ENCODE measurements around the gene PPFIBP1. TPM values are rescaled to one million over a fixed set of nuclear protein-coding genes. Genes with fewer than 3 reads are reported as not detected.

The PPFIBP1 gene
- total and polyA plus RNA-seq, 9 of the 15 experiments (the other 6 are each of a cell fraction or from before 2014, with no cell fraction given), result 0.46 to 3.5 (median 1.8) TPM

GRCh38 chr12:27523642-27524493 is at the start of gene PPFIBP1 (continued):
- TF ChIP-seq, protein P1, sequence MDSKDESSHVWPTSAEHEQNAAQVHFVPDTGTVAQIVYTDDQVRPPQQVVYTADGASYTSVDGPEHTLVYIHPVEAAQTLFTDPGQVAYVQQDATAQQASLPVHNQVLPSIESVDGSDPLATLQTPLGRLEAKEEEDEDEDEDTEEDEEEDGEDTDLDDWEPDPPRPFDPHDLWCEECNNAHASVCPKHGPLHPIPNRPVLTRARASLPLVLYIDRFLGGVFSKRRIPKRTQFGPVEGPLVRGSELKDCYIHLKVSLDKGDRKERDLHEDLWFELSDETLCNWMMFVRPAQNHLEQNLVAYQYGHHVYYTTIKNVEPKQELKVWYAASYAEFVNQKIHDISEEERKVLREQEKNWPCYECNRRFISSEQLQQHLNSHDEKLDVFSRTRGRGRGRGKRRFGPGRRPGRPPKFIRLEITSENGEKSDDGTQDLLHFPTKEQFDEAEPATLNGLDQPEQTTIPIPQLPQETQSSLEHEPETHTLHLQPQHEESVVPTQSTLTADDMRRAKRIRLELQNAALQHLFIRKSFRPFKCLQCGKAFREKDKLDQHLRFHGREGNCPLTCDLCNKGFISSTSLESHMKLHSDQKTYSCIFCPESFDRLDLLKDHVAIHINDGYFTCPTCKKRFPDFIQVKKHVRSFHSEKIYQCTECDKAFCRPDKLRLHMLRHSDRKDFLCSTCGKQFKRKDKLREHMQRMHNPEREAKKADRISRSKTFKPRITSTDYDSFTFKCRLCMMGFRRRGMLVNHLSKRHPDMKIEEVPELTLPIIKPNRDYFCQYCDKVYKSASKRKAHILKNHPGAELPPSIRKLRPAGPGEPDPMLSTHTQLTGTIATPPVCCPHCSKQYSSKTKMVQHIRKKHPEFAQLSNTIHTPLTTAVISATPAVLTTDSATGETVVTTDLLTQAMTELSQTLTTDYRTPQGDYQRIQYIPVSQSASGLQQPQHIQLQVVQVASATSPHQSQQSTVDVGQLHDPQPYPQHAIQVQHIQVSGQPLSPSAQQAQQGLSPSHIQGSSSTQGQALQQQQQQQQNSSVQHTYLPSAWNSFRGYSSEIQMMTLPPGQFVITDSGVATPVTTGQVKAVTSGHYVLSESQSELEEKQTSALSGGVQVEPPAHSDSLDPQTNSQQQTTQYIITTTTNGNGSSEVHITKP (IDR thresholded peaks at IDR 0.05; ENCODE audit: partially characterized antibody), result peak; percentile 86
- TF ChIP-seq ZBTB8A (IDR thresholded peaks at IDR 0.05; ENCODE audit: partially characterized antibody) (no peak), POU5F1 (IDR thresholded peaks at IDR 0.05; ENCODE audit: borderline replicate concordance, low read depth, low read length, partially characterized antibody) (no peak)

DNA sequence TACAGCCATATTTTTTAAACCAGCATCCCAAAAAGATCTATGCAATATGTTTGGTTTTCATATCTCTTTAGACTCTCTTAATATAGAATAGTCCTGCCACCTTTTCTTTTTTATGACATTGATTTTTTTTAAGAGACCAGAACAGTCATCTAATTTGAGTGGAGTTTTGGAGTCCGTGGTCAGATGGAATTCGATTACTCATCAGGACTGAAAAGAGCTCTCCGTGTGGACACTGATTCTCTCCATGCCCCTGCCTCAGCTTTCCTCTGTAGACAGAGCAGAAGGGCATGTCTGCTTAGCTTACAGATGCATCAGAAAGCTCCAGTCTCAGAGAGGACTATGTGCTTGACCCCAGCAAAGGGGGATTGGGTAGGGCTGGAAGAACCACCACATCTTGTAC is 49.7 kb upstream of the PPFIBP1 start:
- no peak overlapping the region for H3K27ac ChIP-seq (ENCODE audit: extremely low read depth, low read depth, low read length)
- no peaks in the 10 kb centered on the region for H3K4me1 ChIP-seq (replicated peaks in 1 of 2; ENCODE audit: control insufficient read depth in 2 of 2, insufficient read depth in 2 of 2, low read length in 2 of 2)
- DNase-seq (ENCODE audit: extremely low read depth in 1 of 4, low spot score in 3 of 4) (no peak), FAIRE-seq (no peak), ATAC-seq (no peak)
- intact Hi-C loops (cut with micrococcal nuclease) (no loop called here), in situ Hi-C loops (cut with MboI) (no loop called here)
- no peaks in the 10 kb centered on the region for H3K9me3 ChIP-seq (replicated peaks; ENCODE audit: control insufficient read depth, insufficient read depth, low read depth, low read length)
- BruUV-seq (replicated peaks), result no TSS peak
- no peaks in the 10 kb centered on the region for H3K79me2 ChIP-seq (ENCODE audit: control insufficient read depth, insufficient read depth, low read length)
- H4K20me1 ChIP-seq (replicated peaks; ENCODE audit: control insufficient read depth, insufficient read depth, low read length), result no peaks in the 10 kb centered on the region
- no peaks in the 10 kb centered on the region for H3K27me3 ChIP-seq (ENCODE audit: control insufficient read depth in 2 of 2, insufficient read depth in 2 of 2, low read length in 2 of 2)
- ChIA-PET CTCF (ENCODE audit: low intra/inter-chr PET ratio) (no interaction called here), POLR2A (no interaction called here)
- no peak overlapping the region for H2AFZ ChIP-seq (ENCODE audit: low read depth, low read length)
- no peaks in the 10 kb centered on the region for H3K36me3 ChIP-seq (ENCODE audit: control insufficient read depth, insufficient read depth, low read length)
- 0% methylated on average over 3 of the region's 3 CpGs for WGBS (ENCODE audit: insufficient coverage, low coverage, missing lambda C conversion rate)
- H3K9ac ChIP-seq (ENCODE audit: insufficient read depth in 1 of 2, low read depth in 2 of 2, low read length in 2 of 2), result no peak overlapping the region
- no peak overlapping the region for H3K4me3 ChIP-seq
- TF ChIP-seq MIER1 (IDR thresholded peaks at IDR 0.05; ENCODE audit: low read depth) (no peak), CAMTA2 (CRISPR knock-in tag; conservative IDR thresholded peaks at IDR 0.05) (no peak), STAT5B (CRISPR knock-in tag; IDR thresholded peaks at IDR 0.05) (no peak), TBP (optimal IDR thresholded peaks at IDR 0.05; ENCODE audit: low read depth, low read length) (no peak), LEF1 (IDR thresholded peaks at IDR 0.05) (no peak), MEF2D (tag; conservative IDR thresholded peaks at IDR 0.05; ENCODE audit: low read depth) (no peak), KAT8 (IDR thresholded peaks at IDR 0.05; ENCODE audit: low read depth) (no peak)
- TF ChIP-seq, protein P2, sequence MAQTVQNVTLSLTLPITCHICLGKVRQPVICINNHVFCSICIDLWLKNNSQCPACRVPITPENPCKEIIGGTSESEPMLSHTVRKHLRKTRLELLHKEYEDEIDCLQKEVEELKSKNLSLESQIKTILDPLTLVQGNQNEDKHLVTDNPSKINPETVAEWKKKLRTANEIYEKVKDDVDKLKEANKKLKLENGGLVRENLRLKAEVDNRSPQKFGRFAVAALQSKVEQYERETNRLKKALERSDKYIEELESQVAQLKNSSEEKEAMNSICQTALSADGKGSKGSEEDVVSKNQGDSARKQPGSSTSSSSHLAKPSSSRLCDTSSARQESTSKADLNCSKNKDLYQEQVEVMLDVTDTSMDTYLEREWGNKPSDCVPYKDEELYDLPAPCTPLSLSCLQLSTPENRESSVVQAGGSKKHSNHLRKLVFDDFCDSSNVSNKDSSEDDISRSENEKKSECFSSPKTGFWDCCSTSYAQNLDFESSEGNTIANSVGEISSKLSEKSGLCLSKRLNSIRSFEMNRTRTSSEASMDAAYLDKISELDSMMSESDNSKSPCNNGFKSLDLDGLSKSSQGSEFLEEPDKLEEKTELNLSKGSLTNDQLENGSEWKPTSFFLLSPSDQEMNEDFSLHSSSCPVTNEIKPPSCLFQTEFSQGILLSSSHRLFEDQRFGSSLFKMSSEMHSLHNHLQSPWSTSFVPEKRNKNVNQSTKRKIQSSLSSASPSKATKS (CRISPR knock-in tag; IDR thresholded peaks at IDR 0.05), result no peak
- no peak overlapping the region for H3K4me2 ChIP-seq (ENCODE audit: insufficient read depth, low read length)
- no peaks in the 10 kb centered on the region for H3K9me1 ChIP-seq (ENCODE audit: control insufficient read depth, insufficient read depth, low read length)

Data from K562 (cell line).